ENCODE data around the gene PTPN1.

The PTPN1 gene

DNA sequence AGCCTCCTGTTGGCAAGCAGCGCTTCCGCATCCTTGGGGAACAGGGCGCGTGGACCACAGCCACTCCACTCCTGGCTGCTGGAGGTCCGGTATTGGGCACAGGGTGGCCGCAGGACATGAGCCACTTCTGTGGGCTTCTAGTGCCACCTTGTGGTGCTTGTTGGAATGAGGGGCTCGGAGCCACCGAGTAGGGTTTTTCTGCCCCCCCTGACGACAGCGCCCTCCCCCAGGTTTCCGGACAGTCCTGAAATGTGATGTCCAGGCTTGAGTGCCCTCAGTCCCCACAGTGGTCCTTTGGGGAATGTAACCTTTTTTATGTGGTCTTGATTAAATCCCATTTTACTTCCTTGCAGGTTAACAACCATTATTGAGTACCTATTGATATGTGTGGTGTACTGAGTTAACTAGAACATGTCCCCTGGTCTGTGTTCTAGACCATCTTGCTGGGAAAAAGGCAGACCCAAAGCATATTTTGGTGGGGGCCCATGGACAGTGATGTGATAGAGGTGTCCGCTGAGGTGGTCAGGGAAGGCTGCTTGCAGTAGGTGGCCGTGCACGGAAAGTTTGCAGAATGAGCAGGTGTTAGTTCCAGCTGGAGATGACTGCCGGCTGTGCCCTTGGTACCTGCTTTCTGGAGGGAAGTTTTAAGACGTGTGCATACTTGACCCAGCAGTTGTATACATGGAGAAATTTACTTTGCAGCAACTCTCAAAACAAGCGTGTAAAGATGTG is 70.0 kb downstream of the PTPN1 start:
- DNase-seq = no peak

DNA sequence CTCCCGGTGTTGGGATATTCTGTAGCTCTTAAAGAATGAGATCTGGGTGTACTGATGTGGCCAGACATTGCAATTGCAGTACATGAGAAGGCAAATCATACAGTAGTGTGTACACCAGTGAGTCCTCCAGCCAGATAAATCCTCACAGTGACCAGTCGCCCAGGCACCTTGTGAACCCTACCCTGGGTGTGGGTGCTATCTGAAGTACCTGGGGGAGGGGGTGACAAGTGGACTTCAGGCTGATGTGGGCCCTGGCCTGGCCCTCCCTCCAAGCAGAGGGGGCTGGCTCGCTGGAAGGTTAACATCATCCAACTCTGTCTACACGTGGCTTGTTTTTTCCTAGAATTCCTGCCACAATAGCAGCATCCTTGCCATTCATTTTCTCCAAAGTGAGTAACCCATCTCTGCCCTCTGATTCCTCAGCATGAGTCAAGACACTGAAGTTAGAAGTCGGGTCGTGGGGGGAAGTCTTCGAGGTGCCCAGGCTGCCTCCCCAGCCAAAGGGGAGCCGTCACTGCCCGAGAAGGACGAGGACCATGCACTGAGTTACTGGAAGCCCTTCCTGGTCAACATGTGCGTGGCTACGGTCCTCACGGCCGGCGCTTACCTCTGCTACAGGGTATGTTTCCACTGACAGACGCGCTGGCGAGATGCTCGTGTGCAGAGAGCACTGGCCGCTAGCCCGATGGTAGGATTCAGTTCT is 70.8 kb downstream of the PTPN1 start:
- DNase-seq = no peak

DNA sequence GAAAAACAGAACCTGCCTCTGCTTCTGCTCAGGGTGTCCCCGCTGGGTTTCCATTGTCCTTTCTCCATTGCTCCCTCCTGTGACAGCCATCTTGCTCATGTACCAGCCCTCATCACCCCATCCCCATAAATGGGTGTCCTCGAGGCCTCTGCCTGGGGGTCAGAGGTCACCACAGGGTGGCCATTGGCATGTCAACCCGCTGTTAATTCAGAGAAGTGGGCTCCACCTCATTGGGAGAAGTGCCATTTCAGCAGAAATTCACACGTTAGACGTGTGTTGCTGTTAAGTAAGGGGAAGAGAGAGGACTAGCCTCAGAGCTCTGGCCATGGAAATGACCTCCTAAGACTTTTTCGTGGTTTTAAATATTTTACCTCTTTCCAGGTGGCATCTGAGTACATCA is 71.9 kb downstream of the PTPN1 start:
- no peak for DNase-seq

DNA sequence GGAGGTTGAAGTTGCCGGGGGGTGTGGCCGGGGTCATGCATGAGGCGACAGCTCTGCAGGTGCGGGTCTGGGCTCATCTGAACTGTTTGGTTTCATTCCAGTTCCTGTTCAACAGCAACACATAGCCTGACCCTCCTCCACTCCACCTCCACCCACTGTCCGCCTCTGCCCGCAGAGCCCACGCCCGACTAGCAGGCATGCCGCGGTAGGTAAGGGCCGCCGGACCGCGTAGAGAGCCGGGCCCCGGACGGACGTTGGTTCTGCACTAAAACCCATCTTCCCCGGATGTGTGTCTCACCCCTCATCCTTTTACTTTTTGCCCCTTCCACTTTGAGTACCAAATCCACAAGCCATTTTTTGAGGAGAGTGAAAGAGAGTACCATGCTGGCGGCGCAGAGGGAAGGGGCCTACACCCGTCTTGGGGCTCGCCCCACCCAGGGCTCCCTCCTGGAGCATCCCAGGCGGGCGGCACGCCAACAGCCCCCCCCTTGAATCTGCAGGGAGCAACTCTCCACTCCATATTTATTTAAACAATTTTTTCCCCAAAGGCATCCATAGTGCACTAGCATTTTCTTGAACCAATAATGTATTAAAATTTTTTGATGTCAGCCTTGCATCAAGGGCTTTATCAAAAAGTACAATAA is 72.5 kb downstream of the PTPN1 start:
- no peak for DNase-seq

DNA sequence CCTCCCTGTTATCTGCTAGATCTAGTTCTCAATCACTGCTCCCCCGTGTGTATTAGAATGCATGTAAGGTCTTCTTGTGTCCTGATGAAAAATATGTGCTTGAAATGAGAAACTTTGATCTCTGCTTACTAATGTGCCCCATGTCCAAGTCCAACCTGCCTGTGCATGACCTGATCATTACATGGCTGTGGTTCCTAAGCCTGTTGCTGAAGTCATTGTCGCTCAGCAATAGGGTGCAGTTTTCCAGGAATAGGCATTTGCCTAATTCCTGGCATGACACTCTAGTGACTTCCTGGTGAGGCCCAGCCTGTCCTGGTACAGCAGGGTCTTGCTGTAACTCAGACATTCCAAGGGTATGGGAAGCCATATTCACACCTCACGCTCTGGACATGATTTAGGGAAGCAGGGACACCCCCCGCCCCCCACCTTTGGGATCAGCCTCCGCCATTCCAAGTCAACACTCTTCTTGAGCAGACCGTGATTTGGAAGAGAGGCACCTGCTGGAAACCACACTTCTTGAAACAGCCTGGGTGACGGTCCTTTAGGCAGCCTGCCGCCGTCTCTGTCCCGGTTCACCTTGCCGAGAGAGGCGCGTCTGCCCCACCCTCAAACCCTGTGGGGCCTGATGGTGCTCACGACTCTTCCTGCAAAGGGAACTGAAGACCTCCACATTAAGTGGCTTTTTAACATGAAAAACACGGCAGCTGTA is 73.4 kb downstream of the PTPN1 start:
- DNase-seq = no peak

DNA sequence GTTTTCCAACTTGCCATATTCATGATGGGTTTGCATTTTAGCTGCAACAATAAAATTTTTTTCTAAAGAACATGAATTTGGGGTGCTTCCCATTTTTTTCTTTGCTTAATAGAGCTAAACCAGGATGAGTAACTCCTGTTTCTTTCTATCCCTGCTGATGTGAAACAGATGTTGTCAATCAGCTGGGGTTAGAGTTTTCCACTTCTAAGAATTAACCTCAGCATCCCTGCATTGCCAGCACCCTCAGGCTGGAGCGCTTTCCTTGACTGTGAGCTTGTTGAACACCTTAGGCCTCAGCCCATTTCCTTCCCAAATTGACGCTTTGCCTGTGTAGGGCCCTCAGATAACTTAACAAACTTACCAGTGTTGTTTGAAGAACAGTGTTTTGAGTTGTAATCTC is 74.5 kb downstream of the PTPN1 start:
- no peak for DNase-seq

DNA sequence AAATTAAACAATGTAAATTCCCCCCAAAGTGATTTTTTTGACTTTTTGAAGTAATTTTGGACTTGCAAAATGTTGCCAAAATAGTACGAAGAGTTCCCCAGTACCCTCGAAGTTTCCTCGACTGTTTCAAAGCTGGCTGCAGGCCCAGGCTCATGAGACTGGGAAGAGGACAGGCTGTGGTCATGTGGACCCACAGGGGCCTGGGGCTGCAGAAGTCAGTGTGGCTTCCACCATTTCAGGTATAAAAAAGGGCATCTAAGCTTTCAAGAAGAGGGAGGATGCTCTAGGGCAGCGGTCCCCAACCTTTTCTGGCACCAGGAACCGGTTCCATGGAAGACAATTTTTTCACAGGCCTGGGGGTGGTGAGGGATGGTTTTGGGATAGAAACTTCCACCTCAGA is 75.0 kb downstream of the PTPN1 start:
- no peak for DNase-seq

DNA sequence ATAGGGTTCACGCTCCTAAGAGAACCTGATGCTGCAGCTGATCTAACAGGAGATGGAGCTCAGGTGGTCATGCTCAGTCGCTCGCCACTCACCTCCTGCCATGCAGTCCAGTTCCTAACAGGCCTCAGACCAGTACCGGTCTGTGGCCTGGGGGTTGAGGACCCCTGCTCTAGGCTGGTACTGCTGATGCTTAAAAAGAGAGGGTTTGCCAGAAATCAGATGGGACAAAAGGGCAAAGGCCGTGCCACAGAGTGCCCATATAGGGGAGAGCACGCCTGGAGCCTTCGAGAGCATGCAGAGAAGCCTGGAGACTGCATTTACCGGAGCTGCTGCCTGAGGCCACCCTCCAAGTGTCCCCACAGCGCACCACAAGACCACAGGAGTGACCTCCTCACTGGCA is 75.5 kb downstream of the PTPN1 start:
- DNase-seq = no peak

DNA sequence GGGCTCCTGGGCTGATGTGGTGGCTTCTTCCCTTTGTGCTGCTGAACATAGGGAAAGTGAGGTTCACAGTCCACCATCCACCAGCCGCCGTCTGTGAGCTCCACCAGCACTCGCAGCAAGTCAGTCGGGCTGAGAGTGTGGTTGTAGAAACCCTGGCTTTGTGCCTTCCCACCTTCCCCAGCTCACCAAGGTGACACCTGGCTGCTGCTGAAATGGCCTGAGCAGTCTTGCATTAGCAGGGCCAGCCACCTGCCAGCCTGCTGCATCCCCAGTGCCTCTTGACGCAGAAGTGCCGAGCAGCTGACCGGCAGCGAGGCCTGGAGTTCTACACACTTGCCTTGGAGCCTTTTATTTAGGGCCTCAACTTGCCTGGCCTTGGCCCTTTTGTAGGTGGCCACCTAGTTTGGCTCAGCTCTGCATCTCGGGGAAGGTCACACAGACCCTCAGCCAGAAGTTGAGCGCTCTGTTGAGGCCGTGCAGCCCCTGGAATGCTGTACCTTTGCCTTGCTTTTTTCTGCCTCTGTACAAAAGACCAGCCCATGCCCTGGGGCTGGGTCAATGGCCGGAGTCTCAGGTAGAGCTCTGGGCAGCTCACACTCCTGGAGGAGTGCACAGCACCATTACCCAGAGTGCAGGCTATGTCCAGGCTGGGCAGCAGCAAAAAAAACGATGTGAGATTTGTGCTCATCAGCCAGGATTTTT is 76.5 kb downstream of the PTPN1 start:
- DNase-seq = no peak

DNA sequence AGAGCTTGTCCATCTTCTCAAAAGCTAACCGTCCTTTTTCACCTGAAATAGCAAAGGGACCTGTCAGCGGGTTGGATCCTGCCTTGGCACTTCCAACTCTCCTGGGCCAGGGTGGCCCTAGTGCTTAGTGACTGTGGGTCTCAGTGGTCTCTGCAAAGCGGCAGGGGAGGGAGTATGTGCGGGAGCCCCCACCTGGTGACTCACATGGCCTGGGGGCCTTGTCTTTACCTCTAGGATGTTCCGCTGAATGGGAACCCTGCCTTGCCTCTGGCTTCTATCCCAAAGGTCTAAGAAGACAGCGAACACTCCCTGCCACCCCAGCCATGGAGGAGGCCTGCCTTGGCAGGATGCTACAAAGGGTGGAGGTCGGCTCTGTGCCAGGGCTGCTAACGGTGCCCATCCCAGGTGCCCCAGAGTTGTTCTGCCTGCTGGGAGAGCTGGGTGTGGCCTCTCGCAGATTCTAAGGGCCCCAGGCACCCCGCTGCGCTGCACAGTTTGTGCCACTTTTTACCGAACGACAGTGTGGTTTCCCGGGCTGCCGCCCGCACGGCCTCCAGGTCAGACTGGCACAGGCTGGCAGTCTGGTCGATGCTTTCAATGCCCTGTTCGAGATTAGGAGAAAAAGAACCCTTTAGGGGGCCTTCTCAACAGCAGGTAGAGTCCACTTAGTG is 77.2 kb downstream of the PTPN1 start:
- no peak for DNase-seq

DNA sequence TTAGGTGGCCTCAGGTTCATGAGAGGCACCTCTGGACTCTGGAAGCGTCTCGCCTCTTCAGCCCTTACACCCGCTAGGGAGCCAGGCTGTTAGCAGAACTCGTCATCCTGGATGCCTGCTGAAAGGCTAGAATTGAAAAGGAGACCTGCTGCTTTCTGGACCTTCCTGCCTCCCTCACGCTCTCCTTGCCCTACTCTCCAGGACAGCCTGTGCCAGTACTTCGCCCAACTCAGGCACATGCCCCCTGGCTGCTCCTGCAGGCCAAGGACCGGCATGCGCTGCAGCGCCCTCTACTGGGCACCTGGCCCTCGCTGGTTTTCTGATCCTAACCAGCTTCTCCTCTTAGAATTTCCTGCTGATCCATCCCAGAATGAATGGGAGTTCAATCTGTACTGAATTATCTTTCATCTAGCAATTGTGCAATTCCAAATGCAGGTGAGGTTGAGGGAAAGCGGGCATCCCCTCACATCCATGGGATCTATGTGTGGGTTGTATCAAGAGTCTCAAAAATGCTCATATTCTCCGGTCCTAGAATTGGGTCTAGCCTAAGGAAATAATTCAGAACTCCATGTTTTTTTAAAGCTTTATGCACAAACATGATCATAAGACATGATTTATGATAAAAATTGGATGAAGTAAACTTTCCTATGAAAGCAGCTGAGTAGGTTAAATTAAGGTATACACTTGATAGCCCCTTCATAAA is 78.0 kb downstream of the PTPN1 start:
- peak; percentile 53 for DNase-seq

DNA sequence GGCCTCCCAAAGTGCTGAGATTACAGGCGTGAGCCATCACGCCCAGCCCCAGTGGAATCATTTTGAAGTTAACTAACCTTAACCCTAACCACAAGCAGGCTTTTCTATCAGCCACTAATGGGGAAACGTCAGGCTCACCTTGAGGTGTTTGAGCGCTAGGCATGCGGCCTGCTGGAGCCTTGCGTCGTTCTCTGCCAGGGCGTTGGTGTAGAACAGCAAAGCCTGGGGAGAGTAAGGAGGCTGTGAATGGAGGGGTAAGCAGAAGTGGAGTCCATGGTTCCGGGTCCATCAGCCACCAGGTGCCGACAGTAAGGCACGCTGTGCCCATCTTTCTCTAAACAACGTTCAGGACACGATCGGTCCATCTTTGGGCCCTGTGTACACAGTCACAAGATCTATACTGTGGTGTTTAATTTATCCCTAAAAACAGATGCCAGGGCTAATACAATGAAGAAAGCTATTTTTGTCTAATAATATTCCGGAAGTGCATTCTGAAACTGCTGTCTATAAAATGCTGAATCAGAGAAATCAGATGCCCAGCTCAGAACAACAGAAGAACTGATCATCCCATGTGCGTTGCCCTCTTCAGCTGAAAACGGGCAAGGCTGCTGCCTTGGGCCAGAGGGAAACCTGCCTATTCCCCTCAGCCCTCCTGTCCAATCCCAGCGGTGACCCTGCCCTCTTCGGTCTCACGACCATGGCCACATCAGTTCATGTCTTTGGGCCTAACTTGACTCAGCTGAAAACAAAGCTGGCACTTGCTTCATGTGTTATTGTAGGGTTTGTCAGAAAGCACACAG is 79.6 kb downstream of the PTPN1 start:
- DNase-seq = no peak

DNA sequence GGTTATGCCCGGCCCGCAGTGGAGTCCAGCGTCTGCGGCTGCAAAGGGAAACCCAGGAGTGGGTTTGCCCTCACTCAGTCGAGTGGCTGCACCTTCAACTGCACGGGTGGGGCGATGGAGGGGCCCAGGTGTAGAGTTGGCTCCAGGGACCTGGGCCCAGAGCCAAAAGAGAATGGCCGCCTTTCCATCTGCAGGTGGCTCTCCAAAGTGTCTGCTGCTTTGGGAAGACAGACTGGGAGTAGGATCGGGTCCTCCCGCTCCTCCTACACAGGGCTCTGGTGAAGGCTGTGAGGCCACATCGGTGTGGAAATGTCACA is 80.1 kb downstream of the PTPN1 start:
- no peak for DNase-seq

DNA sequence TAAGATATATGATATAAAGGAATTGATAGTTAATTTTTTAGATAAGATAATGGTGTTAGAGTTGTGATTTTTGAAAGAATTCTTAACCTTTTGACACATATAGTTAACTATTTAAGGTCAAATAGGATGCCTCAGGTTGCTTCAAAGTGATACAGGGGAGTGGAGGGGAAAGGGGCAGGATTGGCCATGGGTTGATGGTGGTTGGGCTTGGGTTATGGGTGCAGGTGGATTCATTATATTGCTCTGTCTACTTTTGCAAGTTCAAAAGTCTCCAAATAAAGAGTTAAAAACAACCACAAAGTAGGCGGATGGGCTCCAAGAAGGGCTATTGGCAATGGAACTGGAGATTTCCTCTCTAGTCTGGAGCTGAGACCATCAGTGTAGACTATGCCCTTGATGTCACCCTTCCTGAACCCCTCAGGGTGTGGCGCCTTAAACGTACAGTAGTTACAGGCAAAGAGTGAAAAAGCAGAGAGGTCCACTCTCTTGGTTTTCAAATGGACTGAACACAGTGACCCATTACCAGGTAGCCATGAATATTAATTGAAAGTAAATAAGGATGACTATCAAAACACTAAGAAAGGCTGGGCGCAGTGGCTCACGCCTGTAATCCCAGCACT is 81.2 kb downstream of the PTPN1 start:
- DNase-seq = no peak

DNA sequence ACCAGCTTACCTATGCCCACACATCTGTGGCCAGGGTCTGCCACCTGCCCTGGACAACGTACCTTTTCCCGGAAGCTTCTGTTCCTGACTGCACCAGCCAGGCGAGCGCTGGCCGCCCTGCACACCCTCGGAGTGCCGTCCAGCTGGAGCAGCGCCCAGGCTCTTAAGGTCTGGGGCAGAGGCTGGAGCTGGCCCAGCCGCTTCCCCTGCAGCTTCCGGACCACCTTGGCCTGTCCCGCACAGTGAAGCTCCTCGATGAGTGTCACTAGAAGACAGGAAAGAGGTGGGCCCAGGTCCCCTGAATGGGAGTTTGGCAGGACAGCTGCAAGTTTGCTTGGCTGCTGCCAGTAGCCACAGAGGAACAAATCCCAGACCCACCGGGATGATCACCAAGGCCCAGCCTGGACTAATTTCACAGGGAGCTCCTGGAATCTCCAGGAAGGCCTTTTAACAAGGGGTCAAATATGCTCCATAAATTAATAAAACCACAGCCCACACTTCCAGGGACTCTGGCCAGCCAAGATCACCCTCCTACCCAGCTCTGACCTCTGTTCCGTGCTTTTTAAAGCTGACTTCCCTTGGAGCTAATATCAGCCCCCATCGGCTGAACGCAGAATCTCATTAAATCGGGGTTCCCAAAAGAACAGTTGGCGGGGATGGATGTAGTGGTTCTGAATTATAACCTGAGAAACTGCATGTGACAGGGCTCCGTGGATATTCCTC is 82.3 kb downstream of the PTPN1 start:
- no peak for DNase-seq

DNA sequence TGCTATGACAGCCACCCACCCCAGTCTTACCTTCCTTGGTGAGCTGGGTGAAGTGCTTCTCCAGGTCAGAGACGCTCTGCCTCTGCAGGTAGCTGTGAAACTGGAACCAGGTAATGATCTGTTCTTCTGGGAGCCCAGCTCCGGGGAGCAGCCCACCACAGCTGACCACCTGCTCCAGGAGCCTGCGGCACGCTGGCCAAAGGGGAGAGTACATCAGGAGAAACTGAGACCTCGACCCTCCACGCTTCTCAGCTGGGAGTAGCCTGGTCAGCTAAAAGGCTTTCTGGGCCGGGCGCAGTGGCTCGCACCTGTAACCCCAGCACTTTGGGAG is 82.8 kb downstream of the PTPN1 start:
- no peak for DNase-seq

DNA sequence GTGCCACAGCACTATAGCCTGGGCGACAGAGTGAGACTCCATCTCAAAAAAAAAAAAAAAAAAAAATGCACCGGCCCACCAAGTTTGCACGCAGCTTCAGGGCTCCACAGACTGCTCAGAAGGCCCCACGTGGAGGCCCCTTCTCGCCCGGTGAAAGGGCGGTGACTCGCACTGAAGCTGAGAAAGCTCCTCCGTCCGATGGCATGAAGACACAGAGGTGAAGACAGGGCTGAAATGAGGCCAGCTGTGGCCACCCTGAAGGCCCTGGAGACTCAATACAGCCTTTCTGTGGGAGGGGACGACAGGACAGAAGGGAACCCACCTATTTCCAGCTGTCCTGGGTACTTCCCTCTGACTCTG is 84.0 kb downstream of the PTPN1 start:
- no peak for DNase-seq

DNA sequence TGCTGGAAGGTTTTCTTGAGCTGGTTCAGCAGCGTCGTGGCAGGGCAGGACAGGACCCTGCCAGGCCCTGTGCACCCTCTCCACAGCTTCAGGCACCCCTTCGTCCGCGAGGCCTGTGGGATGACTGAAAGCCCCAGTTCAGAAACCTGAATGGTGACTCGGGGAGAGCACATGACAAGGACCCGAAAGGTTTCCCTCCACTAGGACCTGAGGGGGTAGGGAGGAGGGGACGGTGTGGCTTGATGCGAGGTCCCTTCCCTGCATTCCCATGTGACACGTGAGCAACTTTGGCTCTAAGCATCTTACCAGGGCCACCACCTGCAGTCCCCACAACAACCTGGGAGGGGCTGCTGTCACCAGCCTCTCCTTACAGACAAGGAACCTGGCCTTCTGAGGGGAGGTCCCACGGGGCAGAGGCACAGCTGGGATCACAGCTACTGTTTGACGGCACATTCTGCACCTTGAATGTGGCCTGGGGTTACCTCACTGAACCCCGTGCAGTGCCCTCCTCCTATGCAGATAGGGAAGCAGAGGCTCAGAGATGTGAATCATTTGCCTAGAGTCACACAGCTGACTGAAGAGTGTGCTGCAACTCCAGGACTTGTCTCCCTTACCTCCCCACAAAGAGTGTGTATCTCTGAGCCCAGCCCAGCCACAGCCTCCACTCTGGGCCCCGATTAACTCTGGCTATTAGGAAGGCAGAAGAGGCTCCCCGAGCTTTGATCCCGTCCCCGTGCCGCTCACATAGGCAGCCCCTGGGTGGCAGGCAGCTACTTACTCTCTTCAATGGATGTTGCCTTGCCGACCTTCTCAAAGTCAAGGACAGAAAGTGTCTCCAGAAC is 84.6 kb downstream of the PTPN1 start:
- DNase-seq = no peak

DNA sequence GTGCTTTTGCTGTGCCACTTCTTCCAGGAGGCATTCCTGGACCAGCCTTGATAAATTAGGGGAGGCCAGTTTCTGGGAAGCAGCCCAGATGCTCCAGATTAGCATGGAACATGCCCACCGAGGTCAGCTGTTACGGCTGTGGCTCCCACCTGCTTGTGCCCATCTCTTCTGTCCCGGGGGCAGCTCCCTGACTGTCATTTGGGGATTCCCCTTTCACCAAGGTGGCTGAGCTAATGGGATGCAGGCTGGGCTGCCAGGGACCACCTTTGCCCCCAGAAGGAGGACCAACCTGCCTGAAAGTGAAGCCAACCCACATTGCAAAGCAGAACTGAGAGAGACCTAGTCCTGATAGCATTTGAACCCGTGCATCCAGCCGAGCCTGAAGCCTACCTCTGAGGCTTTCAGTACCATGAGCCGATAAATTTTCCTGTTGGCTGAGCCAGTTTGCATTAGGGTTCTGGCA is 85.3 kb downstream of the PTPN1 start:
- DNase-seq = no peak

Measured in NCI-H226 (cell line).